Heart left ventricle (tissue), 16 donors: ENCODE data around the gene SPATA25. TPM values are rescaled to one million over a fixed set of nuclear protein-coding genes. Genes with fewer than 3 reads are reported as not detected.

Experiments
- ATAC-seq, 4 donors: fragments of 200-7000 bp; cut with Tn5 transposase; one replicate each; pipeline ENCODE4 v1.9.1; 2020 to 2022; ENCODE audit warnings: moderate library complexity in 4 of 4, mild to moderate bottlenecking in 3 of 4, moderate number of reproducible peaks in 1 of 4
- DNase-seq, 5 donors: peaks; one replicate each; pipeline ENCODE4 v3.0.0-alpha.2; 2020
- H3K27ac ChIP-seq, 12 donors: fragments of 200-600 bp; sonication (generic) in 4 of 12; one replicate each; pipeline versions ENCODE4 v1.5.0 to v1.8.0; 2016 to 2022; ENCODE audit warnings: mild to moderate bottlenecking in 2 of 12
- H3K27me3 ChIP-seq, 9 donors: fragments of 200-600 bp; sonication (generic) in 2 of 9; one replicate each; pipeline versions ENCODE4 v1.5.1 to v1.8.0; 2016 to 2022; ENCODE audit warnings: mild to moderate bottlenecking in 3 of 9
- H3K36me3 ChIP-seq, 9 donors: fragments of 200-600 bp; sonication (generic) in 2 of 9; one replicate each; pipeline versions ENCODE4 v1.5.0 to v1.8.0; 2018 to 2022; ENCODE audit warnings: mild to moderate bottlenecking in 2 of 9
- H3K4me1 ChIP-seq, 12 donors: fragments of 200-600 bp; sonication (generic) in 4 of 12; one replicate each; pipeline versions ENCODE4 v1.5.0 to v1.8.0; 2016 to 2022; ENCODE audit warnings: mild to moderate bottlenecking in 3 of 12
- H3K4me3 ChIP-seq, 12 donors: fragments of 200-600 bp; sonication (generic) in 4 of 12; one replicate each; pipeline versions ENCODE4 v1.5.0 to v1.8.0; 2017 to 2022; ENCODE audit warnings: mild to moderate bottlenecking in 9 of 12, moderate library complexity in 4 of 12
- H3K9me3 ChIP-seq, 12 donors: fragments of 200-600 bp; sonication (generic) in 4 of 12; one replicate each; pipeline versions ENCODE4 v1.5.0 to v1.8.0; 2016 to 2022; ENCODE audit warnings: mild to moderate bottlenecking in 1 of 12
- POLR2A ChIP-seq, 2 donors: fragments of 450-650 bp; IDR thresholded peaks; one replicate each; pipeline ENCODE4 v1.6.1; 2017; ENCODE audit warnings: antibody characterized with exemption in 2 of 2, mild to moderate bottlenecking in 2 of 2, moderate library complexity in 2 of 2
- WGBS, 4 donors: extraction: QIAGEN DNeasy Blood & Tissue Kit in 2 of 4; methylation state at CpG; one replicate each; pipeline versions ENCODE4 v1.1.5 to v1.1.7; 2013 to 2018; 5-methylcytosine and 5-hydroxymethylcytosine counted together
- intact Hi-C, 10 donors: fragments of 100-400 bp; cut with DNase I; formaldehyde crosslinking; loops; one replicate each; pipeline versions ENCODE4 v1.11.1 to v1.14.2; 2022
- polyA plus RNA-seq, 2 donors: library from polyadenylated mRNA; stranded (reverse); fragments of 200-250 nt; gene quantifications; one replicate each; pipeline ENCODE4 v1.2.3, GENCODE V29; 2013
- total RNA-seq, 9 donors: library from RNA; depleted of rRNA in 2 of 9; stranded (reverse); fragments of >200 nt in 2 of 9; fragmentation: NEBNext Ultra II Directional in 3 of 9; extraction: Animal tissue kit (Norgen Biotek cat#: 25700) in 3 of 9; gene quantifications; one replicate each; pipeline versions ENCODE4 v1.1.0 to v1.2.4, GENCODE V29; 2016 to 2023
- TF ChIP-seq, protein P1 (sequence below), 12 donors: fragments of 200-600 bp; sonication (generic) in 4 of 12; IDR thresholded peaks; one replicate each; pipeline versions ENCODE4 v1.5.0 to v1.8.0; 2018 to 2022; ENCODE audit warnings: antibody characterized with exemption in 12 of 12, mild to moderate bottlenecking in 5 of 12
- donor health status: ischemic (EF 13 %, LVEDD 7.1; RV severe dilation, severe dysfunction).
- donor health status: healthy with polysubstance abuse.
- donor health status: DM: no; HTN: yes; CAD: no.
- donor health status: DM: no; HTN: no; CAD: no.
- donor health status: ischemic (EF 25% LVEDD 6.9; RV normal size, moderate dysfunction).
- donor health status: ischemic (EF 25% LVEDD 5.7; RV mildly dilated, moderate dysfunction).
- donor health status: healthy.
- donor health status: DM: yes; HTN: yes; CAD: no.
- donor health status: ischemic (EF 35%, LVEDD 5.7; RV mildly dilated, moderate dysfunction).
- donor health status: nonischemic (EF 11% LVEDD 7.7; RV severe dilation, severe dysfunction).
- donor health status: DM: yes; HTN: yes; CAD: no.
- donor health status: PGD.
- donor health status: ischemic (EF 29% LVEDD 5.4; RV normal size, mild dysfunction).
- donor health status: nonischemic (EF 23%, LVEDD 6.1; RV moderate dilation, normal function).

The SPATA25 gene
- total and polyA plus RNA-seq, 11 donors: 0.58 to 4.0 (median 1.8) TPM; not detected in 2

GRCh38 chr20:45893831-45894230 lies 6.4 kb upstream of the SPATA25 start:
- ATAC-seq (no peak), DNase-seq (no peak)
- Histone ChIP-seq H3K4me3 (no peak overlapping the region), H3K36me3 (peaks cover 0 to 66% (median 62%) of the 10 kb centered on the region in 9 donors), H3K9me3 (no peaks in the 10 kb centered on the region), H3K4me1 (peaks cover 3 to 33% (median 23%) of the 10 kb centered on the region in 12 donors), H3K27ac (no peak overlapping the region), H3K27me3 (no peaks in the 10 kb centered on the region)
- intact Hi-C loops: loop anchor here in 5 of 10 donors (5.0 to 10.0 kb wide), 5 partner anchors 38 to 78 kb away; partner anchors contain the start of genes PCIF1 (in 1 of the 5) and ZNF335 (in 1 of the 5)
- WGBS, 4 donors: 86 to 97% (median 91%) methylated on average over 4 of the region's 4 CpGs
- TF ChIP-seq, protein P1, sequence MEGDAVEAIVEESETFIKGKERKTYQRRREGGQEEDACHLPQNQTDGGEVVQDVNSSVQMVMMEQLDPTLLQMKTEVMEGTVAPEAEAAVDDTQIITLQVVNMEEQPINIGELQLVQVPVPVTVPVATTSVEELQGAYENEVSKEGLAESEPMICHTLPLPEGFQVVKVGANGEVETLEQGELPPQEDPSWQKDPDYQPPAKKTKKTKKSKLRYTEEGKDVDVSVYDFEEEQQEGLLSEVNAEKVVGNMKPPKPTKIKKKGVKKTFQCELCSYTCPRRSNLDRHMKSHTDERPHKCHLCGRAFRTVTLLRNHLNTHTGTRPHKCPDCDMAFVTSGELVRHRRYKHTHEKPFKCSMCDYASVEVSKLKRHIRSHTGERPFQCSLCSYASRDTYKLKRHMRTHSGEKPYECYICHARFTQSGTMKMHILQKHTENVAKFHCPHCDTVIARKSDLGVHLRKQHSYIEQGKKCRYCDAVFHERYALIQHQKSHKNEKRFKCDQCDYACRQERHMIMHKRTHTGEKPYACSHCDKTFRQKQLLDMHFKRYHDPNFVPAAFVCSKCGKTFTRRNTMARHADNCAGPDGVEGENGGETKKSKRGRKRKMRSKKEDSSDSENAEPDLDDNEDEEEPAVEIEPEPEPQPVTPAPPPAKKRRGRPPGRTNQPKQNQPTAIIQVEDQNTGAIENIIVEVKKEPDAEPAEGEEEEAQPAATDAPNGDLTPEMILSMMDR (IDR thresholded peaks at IDR 0.05): no peak
- TF ChIP-seq POLR2A (IDR thresholded peaks at IDR 0.05): no peak

GRCh38 chr20:45892828-45893500 lies 5.5 kb upstream of the SPATA25 start:
- 66 to 73% (median 68%) methylated on average over 4 of the region's 4 CpGs for WGBS, 4 donors
- no peaks in the 10 kb centered on the region for H3K27me3 ChIP-seq
- ATAC-seq (no peak), DNase-seq (no peak)
- peaks cover 3 to 37% (median 23%) of the 10 kb centered on the region in 12 donors for H3K4me1 ChIP-seq
- intact Hi-C loops: loop anchor here in 5 of 10 donors (5.0 to 10.0 kb wide), 5 partner anchors 39 to 79 kb away; partner anchors contain the start of genes PCIF1 (in 1 of the 5) and ZNF335 (in 1 of the 5)
- TF ChIP-seq, protein P1 (IDR thresholded peaks at IDR 0.05): no peak
- no peak for TF ChIP-seq POLR2A (IDR thresholded peaks at IDR 0.05)
- peak overlapping the region in 1 of 12 donors; percentile 84 for H3K27ac ChIP-seq
- H3K36me3 ChIP-seq: peaks cover 0 to 65% (median 59%) of the 10 kb centered on the region in 9 donors
- peak overlapping the region in 1 of 12 donors; percentile 82 for H3K4me3 ChIP-seq
- H3K9me3 ChIP-seq: no peaks in the 10 kb centered on the region

GRCh38 chr20:45892049-45892825 lies 4.8 kb upstream of the SPATA25 start:
- DNase-seq: no peak
- 77 to 88% (median 84%) methylated on average over 9 of the region's 9 CpGs for WGBS, 4 donors
- H3K36me3 ChIP-seq: peaks cover 0 to 63% (median 54%) of the 10 kb centered on the region in 9 donors
- H3K4me1 ChIP-seq: peaks cover 3 to 37% (median 23%) of the 10 kb centered on the region in 12 donors
- H3K27ac ChIP-seq: peak overlapping the region in 6 of 12 donors; percentile 83 to 95 (median 90)
- no peaks in the 10 kb centered on the region for H3K27me3 ChIP-seq
- H3K9me3 ChIP-seq: no peaks in the 10 kb centered on the region
- intact Hi-C loops: loop anchor here in 5 of 10 donors (5.0 to 10.0 kb wide), 5 partner anchors 40 to 80 kb away; partner anchors contain the start of genes PCIF1 (in 1 of the 5) and ZNF335 (in 1 of the 5)
- TF ChIP-seq POLR2A (IDR thresholded peaks at IDR 0.05): no peak
- TF ChIP-seq, protein P1 (IDR thresholded peaks at IDR 0.05): no peak
- peak overlapping the region; percentile 53 to 98 (median 80) for H3K4me3 ChIP-seq
- peak in 1 of 4 donors; percentile 2 for ATAC-seq
